GM12878 (cell line): ENCODE results near the gene CSF3R. TPM values are rescaled to one million over a fixed set of nuclear protein-coding genes. Genes with fewer than 3 reads are reported as not detected.

ENCODE experiments used
- ATAC-seq: fragments of 200-7000 bp; cut with Tn5 transposase; 3 replicates; pipeline ENCODE4 v1.9.1; 2020; ENCODE audit warnings: mild to moderate bottlenecking, moderate library complexity
- BruUV-seq: library from RNA; stranded (reverse); fragments of 400-500 nt; replicated peaks from 2 replicates; lab custom pipeline; 2021; lab: Mats Ljungman, UMichigan
- CTCF ChIA-PET: fragments of 300-600 bp; sonication (Branson Sonifier 250); formaldehyde crosslinking; extraction: SDS; loops from one replicate; lab custom pipeline; 2021; ENCODE audit warnings: inconsistent platforms; lab: Yijun Ruan, JAX
- POLR2A ChIA-PET: fragments of 350-600 bp; formaldehyde crosslinking; extraction: SDS; loops from one replicate; lab custom pipeline; 2021; ENCODE audit warnings: inconsistent platforms; lab: Charles Lee
- RAD21 ChIA-PET: fragments of 300-600 bp; sonication (Branson Sonifier 250); formaldehyde crosslinking; loops from one replicate; lab custom pipeline; 2023; ENCODE audit warnings: antibody characterized with exemption; ENCODE audit not compliant: unreplicated experiment; lab: Charles Lee
- SMC1A ChIA-PET: fragments of 300-600 bp; sonication (Branson Sonifier 250); formaldehyde crosslinking; loops from one replicate; lab custom pipeline; 2023; ENCODE audit not compliant: unreplicated experiment, uncharacterized antibody; lab: Charles Lee
- DNase-seq: peaks from one replicate; pipeline ENCODE4 v3.0.0-alpha.2; 2011; ENCODE audit warnings: low read depth, low spot score
- FAIRE-seq: peaks from 3 replicates; lab custom pipeline; 2011; peaks lifted over from hg19 to GRCh38; lab: Jason Lieb, UNC
- H2AFZ ChIP-seq: 2 replicates; pipeline ENCODE4 v1.6.0; 2011; ENCODE audit warnings: low read depth, low read length, control low read depth; ENCODE audit not compliant: control insufficient read depth
- H3K27ac ChIP-seq: 2 replicates; pipeline ENCODE4 v1.5.1; 2011; ENCODE audit warnings: control low read depth; ENCODE audit not compliant: control insufficient read depth, insufficient read depth
- H3K27me3 ChIP-seq, 2 experiments: replicated peaks in 1 of 2; 2 replicates each; pipeline versions ENCODE4 v1.6.0 to v1.6.1; 2011; ENCODE audit warnings: low read length in 1 of 2; ENCODE audit not compliant: control insufficient read depth in 2 of 2, insufficient read depth in 2 of 2
- H3K36me3 ChIP-seq, 2 experiments: 2 replicates each; pipeline ENCODE4 v1.5.1; 2011; ENCODE audit warnings: low read length in 1 of 2; ENCODE audit not compliant: control insufficient read depth in 2 of 2, insufficient read depth in 2 of 2
- H3K4me1 ChIP-seq: 2 replicates; pipeline ENCODE4 v1.6.1; 2011; ENCODE audit warnings: mild to moderate bottlenecking, low read length, moderate library complexity, mixed read lengths; ENCODE audit not compliant: control insufficient read depth, insufficient read depth
- H3K4me2 ChIP-seq: 2 replicates; pipeline ENCODE4 v1.6.0; 2011; ENCODE audit warnings: control low read depth; ENCODE audit not compliant: control insufficient read depth, insufficient read depth
- H3K4me3 ChIP-seq: fragments of 200-600 bp; sonication (generic); 2 replicates; pipeline ENCODE4 v1.5.1; 2016
- H3K79me2 ChIP-seq: 2 replicates; pipeline ENCODE4 v1.6.0; 2011; ENCODE audit warnings: low read length; ENCODE audit not compliant: control insufficient read depth, insufficient read depth
- H3K9ac ChIP-seq: 2 replicates; pipeline ENCODE4 v1.8.0; 2011; ENCODE audit warnings: low read length, control low read depth, mixed read lengths; ENCODE audit not compliant: control insufficient read depth, insufficient read depth
- H3K9me3 ChIP-seq: replicated peaks from 3 replicates; pipeline ENCODE4 v1.5.1; 2011; ENCODE audit warnings: mild to moderate bottlenecking, low read length; ENCODE audit not compliant: control insufficient read depth, insufficient read depth
- H4K20me1 ChIP-seq: 2 replicates; pipeline ENCODE4 v1.6.0; 2011; ENCODE audit not compliant: control insufficient read depth, insufficient read depth
- BACH1 ChIP-seq: fragments of 450-650 bp; IDR thresholded peaks from 2 replicates; pipeline ENCODE4 v1.6.1; 2017; ENCODE audit warnings: mild to moderate bottlenecking, borderline replicate concordance
- BRCA1 ChIP-seq: IDR thresholded peaks from 2 replicates; pipeline ENCODE4 v1.6.1; 2011; ENCODE audit warnings: low read depth, low read length, improper control_type of control experiment
- CBFB ChIP-seq: IDR thresholded peaks from 2 replicates; pipeline ENCODE4 v1.6.1; 2016; ENCODE audit warnings: antibody characterized with exemption, low read depth
- ELK1 ChIP-seq: IDR thresholded peaks from 2 replicates; pipeline ENCODE4 v1.6.1; 2012; ENCODE audit warnings: low read depth, low read length, improper control_type of control experiment
- EZH2 ChIP-seq: IDR thresholded peaks from 2 replicates; pipeline ENCODE4 v1.6.1; 2012; ENCODE audit warnings: low read depth, mild to moderate bottlenecking, control low read depth, inconsistent platforms, low read length, borderline replicate concordance; ENCODE audit not compliant: control insufficient read depth
- HDAC6 ChIP-seq: fragments of 200-600 bp; sonication (generic); IDR thresholded peaks from one replicate; pipeline ENCODE4 v1.8.0; 2017; ENCODE audit warnings: antibody characterized with exemption; ENCODE audit not compliant: unreplicated experiment
- IKZF2 ChIP-seq, 2 experiments: fragments of 450-650 bp; IDR thresholded peaks; 2 replicates each; pipeline ENCODE4 v1.6.1; 2017; ENCODE audit warnings: mild to moderate bottlenecking in 2 of 2, moderate library complexity in 2 of 2
- MEF2A ChIP-seq: IDR thresholded peaks from 2 replicates; pipeline ENCODE4 v1.6.1; 2011; ENCODE audit warnings: low read depth, mild to moderate bottlenecking, low read length, moderate library complexity; ENCODE audit not compliant: insufficient read depth
- MLLT1 ChIP-seq: fragments of 450-650 bp; IDR thresholded peaks from 2 replicates; pipeline ENCODE4 v1.6.1; 2016; ENCODE audit warnings: mild to moderate bottlenecking
- MXI1 ChIP-seq: fragments of 150-350 bp; IDR thresholded peaks from 2 replicates; pipeline ENCODE4 v1.6.1; 2011; ENCODE audit warnings: low read depth, mild to moderate bottlenecking, inconsistent platforms, low read length, improper control_type of control experiment
- NKRF ChIP-seq: fragments of 450-650 bp; conservative IDR thresholded peaks from 2 replicates; pipeline ENCODE4 v1.6.1; 2017; ENCODE audit warnings: mild to moderate bottlenecking, moderate library complexity
- SMAD1 ChIP-seq: fragments of 450-650 bp; IDR thresholded peaks from 2 replicates; pipeline ENCODE4 v1.6.1; 2018; ENCODE audit warnings: mild to moderate bottlenecking, low read depth; ENCODE audit not compliant: partially characterized antibody
- TBL1XR1 ChIP-seq: IDR thresholded peaks from 2 replicates; pipeline ENCODE4 v1.6.1; 2012; ENCODE audit warnings: low read depth, low read length, improper control_type of control experiment
- ZNF24 ChIP-seq: fragments of 450-650 bp; IDR thresholded peaks from 2 replicates; pipeline ENCODE4 v1.6.1; 2017; ENCODE audit warnings: antibody characterized with exemption, mild to moderate bottlenecking
- ZNF687 ChIP-seq: fragments of 450-650 bp; IDR thresholded peaks from 2 replicates; pipeline ENCODE4 v1.6.1; 2017; ENCODE audit warnings: mild to moderate bottlenecking, moderate library complexity
- WGBS: methylation state at CpG from one replicate; pipeline ENCODE4 v1.1.6; 2016; ENCODE audit warnings: low lambda C conversion rate; ENCODE audit not compliant: insufficient replicate concordance, insufficient coverage; ENCODE audit errors: missing lambda C conversion rate; 5-methylcytosine and 5-hydroxymethylcytosine counted together
- in situ Hi-C: fragments of 300-500 bp; cut with MboI; formaldehyde crosslinking; loops from 9 replicates; pipeline ENCODE4 v1.14.3; 2018; ENCODE audit warnings: mixed read lengths
- intact Hi-C: fragments of 100-400 bp; cut with micrococcal nuclease; formaldehyde crosslinking; loops from one replicate; pipeline ENCODE4 v1.14.2; 2022; ENCODE audit not compliant: unreplicated experiment
- polyA plus RNA-seq, 11 experiments: library from polyadenylated mRNA; depleted of rRNA in 4 of 11; unstranded in 6 of 11; stranded (reverse) in 5 of 11; fragments of >200 nt; fragmentation: Nextera tagmentation in 4 of 11; fragmentation: Illumina TruSeq in 1 of 11; extraction: Ambion mirVana in 4 of 11; extraction: Trizol in 1 of 11; gene quantifications; 1 replicate in 1 of 11; 2 replicates in 10 of 11; pipeline versions ENCODE4 v1.2.1 to v1.2.3, GENCODE V29; 2011 to 2016; ENCODE audit warnings: inconsistent platforms in 2 of 11, missing spikeins in 2 of 11, low read depth in 1 of 11
- total RNA-seq, 4 experiments: library from RNA; depleted of rRNA in 3 of 4; stranded (reverse); fragments of >200 nt in 3 of 4; fragmentation: Illumina TruSeq in 1 of 4; extraction: Trizol in 1 of 4; gene quantifications; 2 replicates each; pipeline versions ENCODE4 v1.2.1 to v1.2.3, GENCODE V29; 2013 to 2021

Gene CSF3R
- total and polyA plus RNA-seq, 10 of the 15 experiments (the other 5 are each of a cell fraction or from before 2014, with no cell fraction given) = 0.13 TPM; not detected in 9

GRCh38 chr1:36463463-36463802 lies 19.3 kb downstream of the CSF3R start:
- FAIRE-seq (no peak), ATAC-seq (no peak), DNase-seq (no peak)
- ChIA-PET CTCF (interaction anchor here (2.3 kb wide), 1 partner anchor 13 kb away, joined by 9 read pairs; the partner anchor contains the start of gene OSCP1), SMC1A (no interaction called here), POLR2A (interaction anchor here (1.0 to 1.9 kb wide), 4 partner anchors 10 to 1012 kb away, joined by 3 to 11 read pairs (median 3); partner anchors contain the start of gene OSCP1), RAD21 (interaction anchor here (1.3 kb wide), 1 partner anchor 11 kb away, joined by 7 read pairs; no protein-coding TSS in a partner anchor)
- Histone ChIP-seq H3K79me2 (peaks cover 17% of the 10 kb centered on the region), H3K9ac (peak overlapping the region; percentile 79), H4K20me1 (no peaks in the 10 kb centered on the region), H3K27me3 (no peaks in the 10 kb centered on the region), H3K36me3 (peaks cover 4 to 16% of the 10 kb centered on the region in 2 experiments), H3K27ac (peak overlapping the region; percentile 85), H3K4me1 (peaks cover 7% of the 10 kb centered on the region), H3K4me3 (peak overlapping the region; percentile 87), H3K4me2 (peak overlapping the region; percentile 88), H2AFZ (no peak overlapping the region; the same call in 1 of the 2 replicates), H3K9me3 (no peaks in the 10 kb centered on the region)
- BruUV-seq = no TSS peak
- in situ Hi-C loops = no loop called here
- TF ChIP-seq MXI1 (no peak), ZNF687 (no peak), CBFB (no peak), BRCA1 (no peak), BACH1 (no peak), SMAD1 (no peak), EZH2 (no peak), ZNF24 (no peak), MLLT1 (no peak), ELK1 (no peak), TBL1XR1 (no peak), IKZF2 (IDR thresholded peaks at IDR 0.05) (no peak), NKRF (no peak), MEF2A (no peak), HDAC6 (no peak)
- intact Hi-C loops = no loop called here
- 11% methylated on average over 6 of the region's 6 CpGs for WGBS
